Epithelial cell of prostate (primary cell): ENCODE data around the gene GPR151.
"Not testable (repeated sequence)": the region's sequence is repeated elsewhere in the genome, so short reads cannot be mapped to it uniquely, and the experiment has no call there.

Experiments
- DNase-seq: peaks from one replicate; pipeline ENCODE4 v3.0.0-alpha.2; 2011; ENCODE audit warnings: low read depth, low spot score
- H3K27ac ChIP-seq: fragments of 450-650 bp; 2 replicates; pipeline ENCODE4 v1.5.1; 2017; ENCODE audit warnings: mild to moderate bottlenecking

GPR151 gene

GRCh38 chr5:146516151-146516475 lies at the start of gene GPR151:
GPR151 (minus strand) TSS chr5:146516190; CDS start chr5:146516113, 77 bp downstream.
- no peak for DNase-seq
- no peak within 1 kb of the TSS for H3K27ac ChIP-seq

GRCh38 chr5:146564007-146564762 lies 48.2 kb upstream of the GPR151 start:
- no peak for DNase-seq
- H3K27ac ChIP-seq, result peak overlapping the region; percentile 15

- H3K27ac ChIP-seq, result no peak overlapping the region
- no peak for DNase-seq
Observed at GRCh38 chr5:146562461-146562860, 46.5 kb upstream of the GPR151 start.

- DNase-seq, result no peak
- no peak overlapping the region for H3K27ac ChIP-seq
Observed at GRCh38 chr5:146561711-146562110, 45.7 kb upstream of the GPR151 start.

GRCh38 chr5:146560205-146560812 lies 44.3 kb upstream of the GPR151 start:
- no peak overlapping the region for H3K27ac ChIP-seq
- no peak for DNase-seq

- not testable (repeated sequence) for H3K27ac ChIP-seq
Observed at GRCh38 chr5:146556884-146557283, 40.9 kb upstream of the GPR151 start.

GRCh38 chr5:146553446-146553845 lies 37.5 kb upstream of the GPR151 start:
- no peak overlapping the region for H3K27ac ChIP-seq
- DNase-seq, result no peak

More at GRCh38 chr5:146556884-146557283, 40.9 kb upstream of the GPR151 start:
- DNase-seq, result not testable (repeated sequence)

- no peak overlapping the region for H3K27ac ChIP-seq
- DNase-seq, result no peak
Observed at GRCh38 chr5:146549615-146550014, 33.6 kb upstream of the GPR151 start.

- no peak for DNase-seq
Observed at GRCh38 chr5:146548781-146549449, 32.9 kb upstream of the GPR151 start.

GRCh38 chr5:146544232-146544631 lies 28.2 kb upstream of the GPR151 start:
- no peak overlapping the region for H3K27ac ChIP-seq
- no peak for DNase-seq

More at GRCh38 chr5:146548781-146549449, 32.9 kb upstream of the GPR151 start:
- no peak overlapping the region for H3K27ac ChIP-seq

- no peak for DNase-seq
- H3K27ac ChIP-seq, result no peak overlapping the region
Observed at GRCh38 chr5:146541958-146542849, 26.2 kb upstream of the GPR151 start.

GRCh38 chr5:146540414-146540813 lies 24.4 kb upstream of the GPR151 start:
- DNase-seq, result no peak
- H3K27ac ChIP-seq, result peak overlapping the region; percentile 72

- peak; percentile 54 for DNase-seq
- H3K27ac ChIP-seq, result peak overlapping the region; percentile 72
Observed at GRCh38 chr5:146539973-146540372, 24.0 kb upstream of the GPR151 start.

- no peak for DNase-seq
- no peak overlapping the region for H3K27ac ChIP-seq
Observed at GRCh38 chr5:146538432-146538831, 22.4 kb upstream of the GPR151 start.

- no peak for DNase-seq
- H3K27ac ChIP-seq, result no peak overlapping the region
Observed at GRCh38 chr5:146533882-146534281, 17.9 kb upstream of the GPR151 start.

GRCh38 chr5:146533260-146533857 lies 17.4 kb upstream of the GPR151 start:
- no peak for DNase-seq
- H3K27ac ChIP-seq, result no peak overlapping the region

GRCh38 chr5:146529984-146530383 lies 14.0 kb upstream of the GPR151 start:
- DNase-seq, result no peak
- H3K27ac ChIP-seq, result no peak overlapping the region

- H3K27ac ChIP-seq, result no peak overlapping the region
- DNase-seq, result no peak
Observed at GRCh38 chr5:146528236-146528635, 12.2 kb upstream of the GPR151 start.

GRCh38 chr5:146527785-146528184 lies 11.8 kb upstream of the GPR151 start:
- no peak for DNase-seq
- H3K27ac ChIP-seq, result no peak overlapping the region

- H3K27ac ChIP-seq, result no peak overlapping the region
- DNase-seq, result no peak
Observed at GRCh38 chr5:146523698-146524097, 7.7 kb upstream of the GPR151 start.
